Activated CD4-positive, alpha-beta memory T cell treated with anti-CD3 and anti-CD28 coated beads, Interleukin-2, amount 10 ng/mL, durations not matched to agents 7 days and 5 days (primary cell): Measurements from ENCODE around the gene AFAP1. TPM values are rescaled to one million over a fixed set of nuclear protein-coding genes. Genes with fewer than 3 reads are reported as not detected.

Experiments used
- CTCF ChIA-PET: fragments of 350-600 bp; sonication (Branson Sonifier 250); formaldehyde crosslinking; loops from one replicate; lab custom pipeline; 2021; ENCODE audit warnings: antibody characterized with exemption, inconsistent platforms; lab: Charles Lee
- POLR2A ChIA-PET: fragments of 350-600 bp; sonication (Branson Sonifier 250); formaldehyde crosslinking; loops from one replicate; lab custom pipeline; 2021; ENCODE audit warnings: antibody characterized with exemption; lab: Charles Lee
- DNase-seq: peaks from one replicate; pipeline ENCODE4 v3.0.0-alpha.2; 2020
- H3K27ac Mint-ChIP-seq: one replicate; pipeline ENCODE4 v1.8.0; 2021; ENCODE audit warnings: mild to moderate bottlenecking, mixed read lengths
- H3K27me3 Mint-ChIP-seq: one replicate; pipeline ENCODE4 v1.8.0; 2021; ENCODE audit warnings: mixed read lengths
- H3K36me3 Mint-ChIP-seq: one replicate; pipeline ENCODE4 v1.8.0; 2021; ENCODE audit warnings: low read depth, mixed read lengths
- H3K4me1 Mint-ChIP-seq: one replicate; pipeline ENCODE4 v1.8.0; 2021; ENCODE audit warnings: mixed read lengths
- H3K4me3 Mint-ChIP-seq: one replicate; pipeline ENCODE4 v1.8.0; 2021; ENCODE audit warnings: mild to moderate bottlenecking, mixed read lengths
- H3K9me3 Mint-ChIP-seq: one replicate; pipeline ENCODE4 v1.8.0; 2021; ENCODE audit warnings: mixed read lengths
- total RNA-seq, 2 experiments: library from RNA; stranded (reverse); gene quantifications; one replicate each; pipeline ENCODE4 v1.2.3, GENCODE V29; 2021

AFAP1 gene
- total RNA-seq, 2 experiments from 2014 or later = 5.9 to 6.5 TPM

- H3K27me3 Mint-ChIP-seq = no peaks in the 10 kb centered on the region
- H3K4me1 Mint-ChIP-seq = no peaks in the 10 kb centered on the region
- ChIA-PET POLR2A (no interaction called here), CTCF (no interaction called here)
- no peak overlapping the region for H3K4me3 Mint-ChIP-seq
- no peaks in the 10 kb centered on the region for H3K9me3 Mint-ChIP-seq
- no peak for DNase-seq
- H3K36me3 Mint-ChIP-seq = no peaks in the 10 kb centered on the region
- no peak overlapping the region for H3K27ac Mint-ChIP-seq
Measured at GRCh38 chr4:7742807-7743280, 196.8 kb downstream of the AFAP1 start.

- Mint-ChIP-seq H3K4me1 (no peaks in the 10 kb centered on the region), H3K9me3 (no peaks in the 10 kb centered on the region), H3K27ac (no peak overlapping the region), H3K4me3 (no peak overlapping the region), H3K27me3 (no peaks in the 10 kb centered on the region), H3K36me3 (no peaks in the 10 kb centered on the region)
- DNase-seq = no peak
- POLR2A ChIA-PET = no interaction called here
- CTCF ChIA-PET = no interaction called here
Measured at GRCh38 chr4:7741946-7742806, 197.5 kb downstream of the AFAP1 start.

- H3K9me3 Mint-ChIP-seq = no peaks in the 10 kb centered on the region
- ChIA-PET CTCF (no interaction called here), POLR2A (no interaction called here)
- no peak overlapping the region for H3K27ac Mint-ChIP-seq
- H3K4me1 Mint-ChIP-seq = no peaks in the 10 kb centered on the region
- no peaks in the 10 kb centered on the region for H3K36me3 Mint-ChIP-seq
- no peak overlapping the region for H3K4me3 Mint-ChIP-seq
- H3K27me3 Mint-ChIP-seq = no peaks in the 10 kb centered on the region
- DNase-seq = no peak
Measured at GRCh38 chr4:7740866-7741525, 198.7 kb downstream of the AFAP1 start.

GRCh38 chr4:7739918-7740865, 199.5 kb downstream of the AFAP1 start:
- DNase-seq = no peak
- H3K27ac Mint-ChIP-seq = no peak overlapping the region
- ChIA-PET POLR2A (no interaction called here), CTCF (no interaction called here)
- H3K27me3 Mint-ChIP-seq = no peaks in the 10 kb centered on the region
- H3K4me1 Mint-ChIP-seq = no peaks in the 10 kb centered on the region
- no peaks in the 10 kb centered on the region for H3K9me3 Mint-ChIP-seq
- H3K36me3 Mint-ChIP-seq = no peaks in the 10 kb centered on the region
- no peak overlapping the region for H3K4me3 Mint-ChIP-seq

DNA sequence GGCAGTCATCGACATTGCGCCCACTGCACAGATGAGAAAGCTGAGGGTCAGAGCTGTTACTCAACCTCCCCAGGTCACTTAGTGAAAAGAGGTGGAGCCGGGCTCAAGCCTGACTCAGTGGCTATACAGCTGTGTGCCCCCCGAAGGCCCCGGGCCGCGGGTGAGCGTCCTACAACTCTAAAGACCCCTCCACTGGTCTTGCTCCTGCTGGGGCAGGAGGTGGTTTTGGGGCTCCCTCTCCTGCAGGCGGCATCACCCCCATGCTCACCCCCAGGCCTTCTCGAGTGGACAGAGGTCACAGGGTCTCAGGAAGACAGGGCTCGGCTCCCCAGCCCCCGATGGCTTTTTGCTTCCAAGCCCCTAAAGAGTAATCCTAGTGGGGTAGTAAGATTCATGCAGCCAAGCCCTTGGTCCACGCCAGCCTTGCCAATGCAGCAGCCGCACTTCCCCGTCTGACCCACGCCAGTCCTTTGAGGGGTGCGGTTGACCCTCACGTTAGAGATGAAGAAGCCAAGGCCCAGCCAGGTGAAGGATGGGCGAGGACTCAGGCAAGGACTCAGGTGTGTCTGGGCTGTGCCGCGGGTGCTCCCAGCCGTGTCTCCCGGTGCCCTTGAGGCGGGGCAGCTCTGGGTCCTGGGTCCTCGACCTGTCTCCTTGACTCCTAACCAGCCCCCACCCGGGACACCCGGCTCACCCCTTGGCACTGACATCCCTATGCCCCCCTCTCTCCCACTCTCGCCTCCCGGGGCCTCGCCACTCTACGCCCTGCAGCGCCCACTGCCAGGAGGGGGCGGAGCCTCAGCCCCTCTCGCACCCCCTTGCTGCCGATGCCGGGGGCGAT, 200.4 kb downstream of the AFAP1 start:
- Mint-ChIP-seq H3K4me3 (no peak overlapping the region), H3K27ac (no peak overlapping the region), H3K36me3 (no peaks in the 10 kb centered on the region), H3K9me3 (no peaks in the 10 kb centered on the region), H3K4me1 (no peaks in the 10 kb centered on the region), H3K27me3 (no peaks in the 10 kb centered on the region)
- no peak for DNase-seq
- CTCF ChIA-PET = no interaction called here
- POLR2A ChIA-PET = no interaction called here

GRCh38 chr4:7738458-7739076, 201.1 kb downstream of the AFAP1 start:
- CTCF ChIA-PET = no interaction called here
- Mint-ChIP-seq H3K4me3 (no peak overlapping the region), H3K36me3 (no peaks in the 10 kb centered on the region), H3K27me3 (no peaks in the 10 kb centered on the region), H3K4me1 (no peaks in the 10 kb centered on the region), H3K27ac (no peak overlapping the region), H3K9me3 (no peaks in the 10 kb centered on the region)
- POLR2A ChIA-PET = no interaction called here
- no peak for DNase-seq

GRCh38 chr4:7737752-7738457, 201.8 kb downstream of the AFAP1 start:
- ChIA-PET CTCF (no interaction called here), POLR2A (no interaction called here)
- Mint-ChIP-seq H3K36me3 (no peaks in the 10 kb centered on the region), H3K27ac (no peak overlapping the region), H3K4me3 (no peak overlapping the region), H3K27me3 (no peaks in the 10 kb centered on the region), H3K4me1 (no peaks in the 10 kb centered on the region), H3K9me3 (no peaks in the 10 kb centered on the region)
- no peak for DNase-seq

DNA sequence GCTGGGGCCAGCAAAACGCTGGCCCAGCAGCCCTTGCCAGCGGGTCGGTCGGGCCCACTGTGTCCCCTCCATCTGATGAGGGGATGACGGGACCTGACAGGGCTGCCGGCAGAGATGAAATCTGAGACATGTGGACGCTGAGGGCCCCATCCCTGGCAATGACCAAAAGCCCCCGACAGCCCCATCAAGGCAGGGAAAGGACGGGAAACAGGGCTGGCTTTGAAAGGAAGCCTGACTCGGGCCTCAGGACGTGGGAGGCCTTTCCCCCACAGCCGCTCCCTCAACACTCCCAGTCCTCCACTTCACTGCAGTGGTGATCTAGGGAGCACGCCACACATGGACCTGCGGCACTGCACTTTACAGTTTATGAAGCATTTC, 202.4 kb downstream of the AFAP1 start:
- POLR2A ChIA-PET = no interaction called here
- Mint-ChIP-seq H3K9me3 (no peaks in the 10 kb centered on the region), H3K4me1 (no peaks in the 10 kb centered on the region), H3K4me3 (no peak overlapping the region), H3K36me3 (no peaks in the 10 kb centered on the region), H3K27me3 (no peaks in the 10 kb centered on the region), H3K27ac (no peak overlapping the region)
- no peak for DNase-seq
- CTCF ChIA-PET = no interaction called here

DNA sequence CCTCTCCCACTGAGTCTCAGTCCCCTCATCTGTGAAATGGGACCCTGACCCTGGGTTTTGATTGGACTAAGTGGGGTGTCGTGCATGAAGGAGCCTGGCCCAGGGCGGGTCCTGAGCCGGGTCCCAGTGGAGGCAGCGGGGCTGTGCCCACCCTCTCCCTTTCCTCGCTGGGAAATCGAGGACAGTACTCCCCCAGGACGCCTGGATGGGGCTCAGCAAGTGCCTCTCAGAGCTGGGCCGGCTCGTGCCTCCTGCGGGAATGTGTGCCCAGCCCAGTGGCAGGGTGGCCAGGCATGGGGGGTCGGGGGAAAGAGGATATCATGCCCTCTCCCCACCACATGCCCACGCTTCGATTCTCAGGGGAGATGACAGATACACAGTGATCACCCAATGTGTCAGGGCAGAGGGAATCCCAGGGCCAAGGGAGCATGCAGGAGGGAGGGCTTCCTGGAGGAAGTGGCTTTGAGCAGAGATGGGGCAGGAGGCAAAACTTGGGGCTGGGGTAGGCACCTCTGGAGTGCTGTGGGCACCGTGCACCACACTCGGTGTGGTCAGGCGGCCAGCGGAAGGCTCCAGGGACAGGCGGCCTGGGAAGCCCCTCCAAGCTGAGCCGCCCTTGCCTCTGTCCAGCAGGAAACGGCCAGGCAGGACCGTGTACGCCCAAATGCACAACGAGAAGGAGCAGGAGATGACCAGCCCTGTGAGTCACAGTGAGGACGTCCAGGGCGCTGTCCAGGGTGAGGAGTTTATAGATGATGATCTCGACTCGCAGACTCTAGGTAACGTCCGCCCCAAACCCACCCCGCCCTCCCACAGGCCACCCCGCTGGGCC, 203.0 kb downstream of the AFAP1 start:
- H3K27me3 Mint-ChIP-seq = no peaks in the 10 kb centered on the region

DNA sequence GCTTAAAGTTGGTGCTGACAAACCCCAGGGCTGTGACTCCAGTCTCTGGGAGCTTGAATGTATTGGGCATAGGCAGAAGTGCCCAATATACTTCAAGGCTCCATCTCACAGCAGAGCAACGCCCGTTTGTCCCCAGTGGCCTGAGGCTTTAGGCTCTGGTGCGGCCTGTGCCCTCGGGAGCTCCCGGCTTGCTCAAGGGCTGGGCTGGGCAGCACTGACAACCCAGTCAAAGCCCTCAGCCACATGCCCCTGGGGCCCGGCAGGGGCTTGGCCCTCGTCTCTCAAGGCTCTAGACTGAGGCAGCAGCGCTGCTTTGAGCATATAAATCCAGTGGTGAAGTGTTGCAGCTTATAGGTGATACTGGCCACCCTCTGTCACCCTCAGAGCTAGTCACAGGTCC, 203.7 kb downstream of the AFAP1 start:
- Mint-ChIP-seq H3K4me1 (no peaks in the 10 kb centered on the region), H3K27ac (no peak overlapping the region), H3K27me3 (no peaks in the 10 kb centered on the region), H3K36me3 (no peaks in the 10 kb centered on the region), H3K9me3 (no peaks in the 10 kb centered on the region), H3K4me3 (no peak overlapping the region)
- CTCF ChIA-PET = interaction anchor here (0.8 kb wide), 1 partner anchor 16 kb away, joined by 3 read pairs; no protein-coding TSS in a partner anchor
- POLR2A ChIA-PET = no interaction called here
- DNase-seq = no peak

More for the DNA sequence above, 203.0 kb downstream of the AFAP1 start:
- no peak for DNase-seq
- Mint-ChIP-seq H3K4me1 (no peaks in the 10 kb centered on the region), H3K36me3 (no peaks in the 10 kb centered on the region), H3K9me3 (no peaks in the 10 kb centered on the region), H3K27ac (no peak overlapping the region), H3K4me3 (no peak overlapping the region)
- POLR2A ChIA-PET = no interaction called here
- CTCF ChIA-PET = interaction anchor here (0.8 kb wide), 1 partner anchor 16 kb away, joined by 3 read pairs; no protein-coding TSS in a partner anchor

- Mint-ChIP-seq H3K36me3 (no peaks in the 10 kb centered on the region), H3K9me3 (no peaks in the 10 kb centered on the region), H3K27me3 (no peaks in the 10 kb centered on the region), H3K27ac (no peak overlapping the region), H3K4me3 (no peak overlapping the region), H3K4me1 (no peaks in the 10 kb centered on the region)
- POLR2A ChIA-PET = no interaction called here
- no peak for DNase-seq
- CTCF ChIA-PET = no interaction called here
Measured at GRCh38 chr4:7735395-7735794, 204.3 kb downstream of the AFAP1 start.
